Measurements from ENCODE around the gene RALGPS1. TPM values are rescaled to one million over a fixed set of nuclear protein-coding genes. Genes with fewer than 3 reads are reported as not detected.

The RALGPS1 gene
- total RNA-seq, 2 experiments from 2014 or later = 4.8 to 5.1 TPM

- Mint-ChIP-seq H3K27ac (no peak overlapping the region), H3K4me3 (no peak overlapping the region), H3K4me1 (no peaks in the 10 kb centered on the region), H3K9me3 (no peaks in the 10 kb centered on the region), H3K27me3 (peaks cover 19% of the 10 kb centered on the region), H3K36me3 (no peaks in the 10 kb centered on the region)
- no peak for ATAC-seq (ENCODE audit: low read depth)
- DNase-seq = no peak
- POLR2A ChIA-PET = no interaction called here
Observed at GRCh38 chr9:126974594-126974993, 60.0 kb downstream of the RALGPS1 start.

- H3K27ac Mint-ChIP-seq = no peak overlapping the region
- ATAC-seq (ENCODE audit: low read depth) (no peak), DNase-seq (no peak)
- H3K4me1 Mint-ChIP-seq = no peaks in the 10 kb centered on the region
- no peaks in the 10 kb centered on the region for H3K36me3 Mint-ChIP-seq
- no peaks in the 10 kb centered on the region for H3K9me3 Mint-ChIP-seq
- POLR2A ChIA-PET = no interaction called here
- H3K27me3 Mint-ChIP-seq = peaks cover 16% of the 10 kb centered on the region
- no peak overlapping the region for H3K4me3 Mint-ChIP-seq
Observed at GRCh38 chr9:126975327-126976220, 61.0 kb downstream of the RALGPS1 start.

- peaks cover 4% of the 10 kb centered on the region for H3K36me3 Mint-ChIP-seq
- DNase-seq = no peak
- no peaks in the 10 kb centered on the region for H3K4me1 Mint-ChIP-seq
- no peak overlapping the region for H3K4me3 Mint-ChIP-seq
- no peak for ATAC-seq (ENCODE audit: low read depth)
- no peak overlapping the region for H3K27ac Mint-ChIP-seq
- H3K27me3 Mint-ChIP-seq = peaks cover 14% of the 10 kb centered on the region
- peaks cover 5% of the 10 kb centered on the region for H3K9me3 Mint-ChIP-seq
- POLR2A ChIA-PET = no interaction called here
Observed at GRCh38 chr9:126979461-126979860, 64.9 kb downstream of the RALGPS1 start.

GRCh38 chr9:126980231-126980630 is 65.6 kb downstream of the RALGPS1 start:
- Mint-ChIP-seq H3K9me3 (peaks cover 5% of the 10 kb centered on the region), H3K27ac (no peak overlapping the region), H3K36me3 (peaks cover 4% of the 10 kb centered on the region), H3K4me3 (no peak overlapping the region), H3K4me1 (peaks cover 2% of the 10 kb centered on the region), H3K27me3 (peaks cover 19% of the 10 kb centered on the region)
- DNase-seq (no peak), ATAC-seq (ENCODE audit: low read depth) (no peak)
- POLR2A ChIA-PET = no interaction called here

GRCh38 chr9:126981218-126981617 is 66.6 kb downstream of the RALGPS1 start:
- ATAC-seq (ENCODE audit: low read depth) (no peak), DNase-seq (no peak)
- H3K36me3 Mint-ChIP-seq = peaks cover 4% of the 10 kb centered on the region
- POLR2A ChIA-PET = no interaction called here
- H3K4me3 Mint-ChIP-seq = no peak overlapping the region
- peaks cover 5% of the 10 kb centered on the region for H3K9me3 Mint-ChIP-seq
- H3K27ac Mint-ChIP-seq = no peak overlapping the region
- peaks cover 9% of the 10 kb centered on the region for H3K4me1 Mint-ChIP-seq
- H3K27me3 Mint-ChIP-seq = peaks cover 21% of the 10 kb centered on the region

- POLR2A ChIA-PET = no interaction called here
- peaks cover 4% of the 10 kb centered on the region for H3K36me3 Mint-ChIP-seq
- DNase-seq (no peak), ATAC-seq (ENCODE audit: low read depth) (no peak)
- H3K9me3 Mint-ChIP-seq = peaks cover 5% of the 10 kb centered on the region
- no peak overlapping the region for H3K4me3 Mint-ChIP-seq
- peaks cover 22% of the 10 kb centered on the region for H3K27me3 Mint-ChIP-seq
- H3K27ac Mint-ChIP-seq = no peak overlapping the region
- H3K4me1 Mint-ChIP-seq = peaks cover 20% of the 10 kb centered on the region
Observed at GRCh38 chr9:126982215-126983002, 67.8 kb downstream of the RALGPS1 start.

GRCh38 chr9:126983767-126984166 is 69.2 kb downstream of the RALGPS1 start:
- no peak overlapping the region for H3K4me3 Mint-ChIP-seq
- peaks cover 10% of the 10 kb centered on the region for H3K36me3 Mint-ChIP-seq
- POLR2A ChIA-PET = no interaction called here
- ATAC-seq (ENCODE audit: low read depth) = no peak
- H3K27me3 Mint-ChIP-seq = peaks cover 34% of the 10 kb centered on the region
- no peak for DNase-seq
- no peak overlapping the region for H3K27ac Mint-ChIP-seq
- H3K9me3 Mint-ChIP-seq = peaks cover 5% of the 10 kb centered on the region
- H3K4me1 Mint-ChIP-seq = peaks cover 30% of the 10 kb centered on the region

- POLR2A ChIA-PET = interaction anchor here (2.3 kb wide), 1 partner anchor 20 kb away, joined by 13 read pairs; no protein-coding TSS in a partner anchor
- ATAC-seq (ENCODE audit: low read depth) = no peak
- H3K4me3 Mint-ChIP-seq = no peak overlapping the region
- peaks cover 14% of the 10 kb centered on the region for H3K36me3 Mint-ChIP-seq
- H3K4me1 Mint-ChIP-seq = peaks cover 32% of the 10 kb centered on the region
- DNase-seq = no peak
- H3K9me3 Mint-ChIP-seq = peaks cover 5% of the 10 kb centered on the region
- H3K27ac Mint-ChIP-seq = no peak overlapping the region
- H3K27me3 Mint-ChIP-seq = peaks cover 41% of the 10 kb centered on the region
Observed at GRCh38 chr9:126984969-126985368, 70.4 kb downstream of the RALGPS1 start.

GRCh38 chr9:126985870-126986498 is 71.4 kb downstream of the RALGPS1 start:
- POLR2A ChIA-PET = interaction anchor here (0.7 to 2.3 kb wide), 3 partner anchors 19 to 177 kb away, joined by 3 to 13 read pairs (median 3); no protein-coding TSS in a partner anchor
- ATAC-seq (ENCODE audit: low read depth) (peak; percentile 68), DNase-seq (peak; percentile 67)
- H3K27me3 Mint-ChIP-seq = peaks cover 45% of the 10 kb centered on the region
- peaks cover 5% of the 10 kb centered on the region for H3K9me3 Mint-ChIP-seq
- peak overlapping the region; percentile 69 for H3K4me3 Mint-ChIP-seq
- H3K4me1 Mint-ChIP-seq = peaks cover 32% of the 10 kb centered on the region
- H3K27ac Mint-ChIP-seq = peak overlapping the region; percentile 84
- peaks cover 14% of the 10 kb centered on the region for H3K36me3 Mint-ChIP-seq

GRCh38 chr9:126986506-126986951 is 71.9 kb downstream of the RALGPS1 start:
- H3K4me1 Mint-ChIP-seq = peaks cover 32% of the 10 kb centered on the region
- peak overlapping the region; percentile 84 for H3K27ac Mint-ChIP-seq
- H3K27me3 Mint-ChIP-seq = peaks cover 49% of the 10 kb centered on the region
- POLR2A ChIA-PET = interaction anchor here (0.7 to 2.3 kb wide), 3 partner anchors 19 to 176 kb away, joined by 3 to 13 read pairs (median 3); no protein-coding TSS in a partner anchor
- peaks cover 14% of the 10 kb centered on the region for H3K36me3 Mint-ChIP-seq
- ATAC-seq (ENCODE audit: low read depth) (peak; percentile 74), DNase-seq (peak; percentile 35)
- H3K9me3 Mint-ChIP-seq = peaks cover 4% of the 10 kb centered on the region
- peak overlapping the region; percentile 69 for H3K4me3 Mint-ChIP-seq

GRCh38 chr9:126988857-126989256 is 74.3 kb downstream of the RALGPS1 start:
- Mint-ChIP-seq H3K27me3 (peaks cover 60% of the 10 kb centered on the region), H3K9me3 (peaks cover 8% of the 10 kb centered on the region), H3K36me3 (peaks cover 18% of the 10 kb centered on the region), H3K27ac (peak overlapping the region; percentile 66), H3K4me3 (no peak overlapping the region), H3K4me1 (peaks cover 32% of the 10 kb centered on the region)
- ATAC-seq (ENCODE audit: low read depth) (no peak), DNase-seq (no peak)
- POLR2A ChIA-PET = no interaction called here

- H3K36me3 Mint-ChIP-seq = peaks cover 18% of the 10 kb centered on the region
- peaks cover 10% of the 10 kb centered on the region for H3K9me3 Mint-ChIP-seq
- H3K4me3 Mint-ChIP-seq = no peak overlapping the region
- POLR2A ChIA-PET = no interaction called here
- H3K27ac Mint-ChIP-seq = no peak overlapping the region
- ATAC-seq (ENCODE audit: low read depth) (no peak), DNase-seq (no peak)
- H3K27me3 Mint-ChIP-seq = peaks cover 57% of the 10 kb centered on the region
- peaks cover 30% of the 10 kb centered on the region for H3K4me1 Mint-ChIP-seq
Observed at GRCh38 chr9:126989847-126990842, 75.6 kb downstream of the RALGPS1 start.

Measured in activated naive CD8-positive, alpha-beta T cell treated with anti-CD3 and anti-CD28 coated beads, Interleukin-2, amount 10 ng/mL, durations not matched to agents 7 days and 5 days (primary cell).